Osteocyte (in vitro differentiated cells): ENCODE results near the gene LRGUK. TPM values are rescaled to one million over a fixed set of nuclear protein-coding genes. Genes with fewer than 3 reads are reported as not detected.

Source experiments
- DNase-seq: peaks from one replicate; pipeline ENCODE4 v3.0.0; 2021; ENCODE audit warnings: mixed read lengths; ENCODE audit not compliant: unreplicated experiment; ENCODE audit errors: extremely low spot score
- H3K27ac Mint-ChIP-seq: one replicate; pipeline ENCODE4 v1.8.0; 2021; ENCODE audit warnings: mild to moderate bottlenecking, mixed read lengths; ENCODE audit not compliant: unreplicated experiment
- H3K27me3 Mint-ChIP-seq: one replicate; pipeline ENCODE4 v1.8.0; 2021; ENCODE audit warnings: mixed read lengths; ENCODE audit not compliant: unreplicated experiment
- H3K36me3 Mint-ChIP-seq: one replicate; pipeline ENCODE4 v1.8.0; 2021; ENCODE audit warnings: mixed read lengths; ENCODE audit not compliant: unreplicated experiment
- H3K4me1 Mint-ChIP-seq: one replicate; pipeline ENCODE4 v1.8.0; 2021; ENCODE audit warnings: mixed read lengths; ENCODE audit not compliant: unreplicated experiment
- H3K4me3 Mint-ChIP-seq: one replicate; pipeline ENCODE4 v1.8.0; 2021; ENCODE audit warnings: mild to moderate bottlenecking, moderate library complexity, mixed read lengths; ENCODE audit not compliant: unreplicated experiment
- H3K9me3 Mint-ChIP-seq: one replicate; pipeline ENCODE4 v1.8.0; 2021; ENCODE audit warnings: mixed read lengths; ENCODE audit not compliant: unreplicated experiment
- CTCF ChIP-seq: fragments of 200-600 bp; sonication (generic); IDR thresholded peaks from 2 replicates; pipeline ENCODE4 v1.5.0; 2021; ENCODE audit warnings: antibody characterized with exemption, mild to moderate bottlenecking, moderate library complexity
- total RNA-seq: library from RNA; stranded (reverse); gene quantifications from 2 replicates; pipeline ENCODE4 v1.2.1, GENCODE V29; 2021

Gene LRGUK
- total RNA-seq, 1 donor from 2014 or later = 0.30 TPM

GRCh38 chr7:134196439-134196838 is 69.3 kb downstream of the LRGUK start:
- Mint-ChIP-seq H3K9me3 (no peaks in the 10 kb centered on the region), H3K27ac (no peak overlapping the region), H3K27me3 (peaks cover 33% of the 10 kb centered on the region), H3K36me3 (no peaks in the 10 kb centered on the region), H3K4me1 (no peaks in the 10 kb centered on the region), H3K4me3 (no peak overlapping the region)
- no peak for DNase-seq
- no peak for TF ChIP-seq CTCF

GRCh38 chr7:134197345-134197744 is 70.2 kb downstream of the LRGUK start:
- Mint-ChIP-seq H3K9me3 (no peaks in the 10 kb centered on the region), H3K4me3 (no peak overlapping the region), H3K36me3 (no peaks in the 10 kb centered on the region), H3K4me1 (no peaks in the 10 kb centered on the region), H3K27me3 (peaks cover 33% of the 10 kb centered on the region), H3K27ac (no peak overlapping the region)
- DNase-seq = no peak
- TF ChIP-seq CTCF = no peak

GRCh38 chr7:134200970-134201369 is 73.8 kb downstream of the LRGUK start:
- Mint-ChIP-seq H3K27ac (no peak overlapping the region), H3K9me3 (no peaks in the 10 kb centered on the region), H3K36me3 (no peaks in the 10 kb centered on the region), H3K27me3 (peaks cover 18% of the 10 kb centered on the region), H3K4me3 (no peak overlapping the region), H3K4me1 (no peaks in the 10 kb centered on the region)
- TF ChIP-seq CTCF = no peak
- DNase-seq = no peak

- no peak for DNase-seq
- Mint-ChIP-seq H3K4me1 (no peaks in the 10 kb centered on the region), H3K36me3 (no peaks in the 10 kb centered on the region), H3K27ac (no peak overlapping the region), H3K27me3 (peaks cover 17% of the 10 kb centered on the region), H3K4me3 (no peak overlapping the region), H3K9me3 (no peaks in the 10 kb centered on the region)
- no peak for TF ChIP-seq CTCF
Measured at GRCh38 chr7:134201569-134202261, 74.6 kb downstream of the LRGUK start.

- Mint-ChIP-seq H3K9me3 (no peaks in the 10 kb centered on the region), H3K36me3 (no peaks in the 10 kb centered on the region), H3K27me3 (peaks cover 10% of the 10 kb centered on the region), H3K4me1 (no peaks in the 10 kb centered on the region), H3K27ac (no peak overlapping the region), H3K4me3 (no peak overlapping the region)
- TF ChIP-seq CTCF = no peak
- DNase-seq = no peak
Measured at GRCh38 chr7:134203186-134203889, 76.2 kb downstream of the LRGUK start.
